Measurements from ENCODE around the gene CASKIN2. TPM values are rescaled to one million over a fixed set of nuclear protein-coding genes. Genes with fewer than 3 reads are reported as not detected.
"Not testable (repeated sequence)": the region's sequence is repeated elsewhere in the genome, so short reads cannot be mapped to it uniquely, and the experiment has no call there.

The CASKIN2 gene
- total and polyA plus RNA-seq, 4 donors = 4.0 to 63.4 (median 35.2) TPM

- 85% methylated on average over 16 of the region's 16 CpGs for WGBS, 2 donors
- H3K4me3 ChIP-seq (ENCODE audit: low read length in 2 of 2) = no peak overlapping the region
- H3K36me3 ChIP-seq (ENCODE audit: control insufficient read depth in 1 of 2, insufficient read depth in 2 of 2, low read length in 1 of 2) = no peaks in the 10 kb centered on the region
- H3K4me1 ChIP-seq (ENCODE audit: control insufficient read depth in 1 of 2, insufficient read depth in 2 of 2, low read length in 2 of 2) = no peaks in the 10 kb centered on the region
- H3K27me3 ChIP-seq (ENCODE audit: control insufficient read depth in 1 of 2, insufficient read depth in 2 of 2, low read length in 1 of 2) = no peaks in the 10 kb centered on the region
- no peak for ATAC-seq (ENCODE audit: low FRiP score)
- intact Hi-C loops (cut with DNase I) = no loop called here
- no peaks in the 10 kb centered on the region for H3K9me3 ChIP-seq (ENCODE audit: control insufficient read depth, low read length)
- H3K27ac ChIP-seq (ENCODE audit: low read depth in 1 of 2, low read length in 2 of 2) = no peak overlapping the region
- no peak for DNase-seq
Measured at GRCh38 chr17:75482098-75482942, 33.0 kb downstream of the CASKIN2 start.

- Histone ChIP-seq H3K27ac (ENCODE audit: low read depth in 1 of 2, low read length in 2 of 2) (no peak overlapping the region), H3K36me3 (ENCODE audit: control insufficient read depth in 1 of 2, insufficient read depth in 2 of 2, low read length in 1 of 2) (no peaks in the 10 kb centered on the region), H3K4me3 (ENCODE audit: low read length in 2 of 2) (no peak overlapping the region), H3K27me3 (ENCODE audit: control insufficient read depth in 1 of 2, insufficient read depth in 2 of 2, low read length in 1 of 2) (no peaks in the 10 kb centered on the region), H3K4me1 (ENCODE audit: control insufficient read depth in 1 of 2, insufficient read depth in 2 of 2, low read length in 2 of 2) (no peaks in the 10 kb centered on the region), H3K9me3 (ENCODE audit: control insufficient read depth, low read length) (no peaks in the 10 kb centered on the region)
- no peak for DNase-seq
- intact Hi-C loops (cut with DNase I) = no loop called here
- WGBS, 2 donors = 80 to 86% methylated on average over 13 of the region's 13 CpGs
- no peak for ATAC-seq (ENCODE audit: low FRiP score)
Measured at GRCh38 chr17:75481194-75482068, 33.9 kb downstream of the CASKIN2 start.

- WGBS, 2 donors = 92 to 94% methylated on average over 6 of the region's 6 CpGs
- intact Hi-C loops (cut with DNase I) = no loop called here
Measured at GRCh38 chr17:75480281-75480680, 35.1 kb downstream of the CASKIN2 start.

GRCh38 chr17:75478508-75478907, 36.8 kb downstream of the CASKIN2 start:
- ATAC-seq (ENCODE audit: low FRiP score) = no peak
- no peak overlapping the region for H3K4me3 ChIP-seq (ENCODE audit: low read length in 2 of 2)
- H3K4me1 ChIP-seq (ENCODE audit: control insufficient read depth in 1 of 2, insufficient read depth in 2 of 2, low read length in 2 of 2) = no peaks in the 10 kb centered on the region
- no peaks in the 10 kb centered on the region for H3K9me3 ChIP-seq (ENCODE audit: control insufficient read depth, low read length)
- H3K36me3 ChIP-seq (ENCODE audit: control insufficient read depth in 1 of 2, insufficient read depth in 2 of 2, low read length in 1 of 2) = no peaks in the 10 kb centered on the region
- DNase-seq = no peak
- intact Hi-C loops (cut with DNase I) = loop anchor here (5.0 to 10.0 kb wide), 2 partner anchors 36 to 54 kb away; no protein-coding TSS in a partner anchor
- no peaks in the 10 kb centered on the region for H3K27me3 ChIP-seq (ENCODE audit: control insufficient read depth in 1 of 2, insufficient read depth in 2 of 2, low read length in 1 of 2)
- H3K27ac ChIP-seq (ENCODE audit: low read depth in 1 of 2, low read length in 2 of 2) = no peak overlapping the region
- 63 to 67% methylated on average over 7 of the region's 7 CpGs for WGBS, 2 donors

More at GRCh38 chr17:75480281-75480680, 35.1 kb downstream of the CASKIN2 start:
- Histone ChIP-seq H3K9me3 (ENCODE audit: control insufficient read depth, low read length) (no peaks in the 10 kb centered on the region), H3K27ac (ENCODE audit: low read depth in 1 of 2, low read length in 2 of 2) (no peak overlapping the region), H3K36me3 (ENCODE audit: control insufficient read depth in 1 of 2, insufficient read depth in 2 of 2, low read length in 1 of 2) (no peaks in the 10 kb centered on the region), H3K27me3 (ENCODE audit: control insufficient read depth in 1 of 2, insufficient read depth in 2 of 2, low read length in 1 of 2) (no peaks in the 10 kb centered on the region), H3K4me3 (ENCODE audit: low read length in 2 of 2) (no peak overlapping the region), H3K4me1 (ENCODE audit: control insufficient read depth in 1 of 2, insufficient read depth in 2 of 2, low read length in 2 of 2) (no peaks in the 10 kb centered on the region)
- ATAC-seq (ENCODE audit: low FRiP score) = no peak
- peak; percentile 40 to 55 for DNase-seq

GRCh38 chr17:75477490-75477862, 37.9 kb downstream of the CASKIN2 start:
- H3K36me3 ChIP-seq (ENCODE audit: control insufficient read depth in 1 of 2, insufficient read depth in 2 of 2, low read length in 1 of 2); H3K4me1 ChIP-seq (ENCODE audit: control insufficient read depth in 1 of 2, insufficient read depth in 2 of 2, low read length in 2 of 2); ATAC-seq (ENCODE audit: low FRiP score); H3K27me3 ChIP-seq (ENCODE audit: control insufficient read depth in 1 of 2, insufficient read depth in 2 of 2, low read length in 1 of 2); H3K4me3 ChIP-seq (ENCODE audit: low read length in 2 of 2); H3K9me3 ChIP-seq (ENCODE audit: control insufficient read depth, low read length): not testable (repeated sequence)
- H3K27ac ChIP-seq (ENCODE audit: low read depth in 1 of 2, low read length in 2 of 2) = peak overlapping the region in 1 of 2 donors; percentile 30
- 86 to 87% methylated on average over 11 of the region's 11 CpGs for WGBS, 2 donors
- intact Hi-C loops (cut with DNase I) = loop anchor here (5.0 to 10.0 kb wide), 2 partner anchors 35 to 53 kb away; no protein-coding TSS in a partner anchor
- DNase-seq = peak in 1 of 2 donors; percentile 55

- no peaks in the 10 kb centered on the region for H3K27me3 ChIP-seq (ENCODE audit: control insufficient read depth in 1 of 2, insufficient read depth in 2 of 2, low read length in 1 of 2)
- H3K36me3 ChIP-seq (ENCODE audit: control insufficient read depth in 1 of 2, insufficient read depth in 2 of 2, low read length in 1 of 2) = no peaks in the 10 kb centered on the region
- H3K9me3 ChIP-seq (ENCODE audit: control insufficient read depth, low read length) = no peaks in the 10 kb centered on the region
- DNase-seq (no peak), ATAC-seq (ENCODE audit: low FRiP score) (no peak)
- no peak overlapping the region for H3K4me3 ChIP-seq (ENCODE audit: low read length in 2 of 2)
- WGBS, 2 donors = 46% methylated on average over 11 of the region's 11 CpGs
- H3K4me1 ChIP-seq (ENCODE audit: control insufficient read depth in 1 of 2, insufficient read depth in 2 of 2, low read length in 2 of 2) = no peaks in the 10 kb centered on the region
- peak overlapping the region in 1 of 2 donors; percentile 30 for H3K27ac ChIP-seq (ENCODE audit: low read depth in 1 of 2, low read length in 2 of 2)
- intact Hi-C loops (cut with DNase I) = loop anchor here (5.0 to 10.0 kb wide), 2 partner anchors 35 to 52 kb away; no protein-coding TSS in a partner anchor
Measured at GRCh38 chr17:75476752-75477489, 38.4 kb downstream of the CASKIN2 start.

GRCh38 chr17:75476271-75476671, 39.1 kb downstream of the CASKIN2 start:
- Histone ChIP-seq H3K27me3 (ENCODE audit: control insufficient read depth in 1 of 2, insufficient read depth in 2 of 2, low read length in 1 of 2) (no peaks in the 10 kb centered on the region), H3K4me3 (ENCODE audit: low read length in 2 of 2) (no peak overlapping the region), H3K27ac (ENCODE audit: low read depth in 1 of 2, low read length in 2 of 2) (peak overlapping the region in 1 of 2 donors; percentile 86), H3K9me3 (ENCODE audit: control insufficient read depth, low read length) (no peaks in the 10 kb centered on the region), H3K36me3 (ENCODE audit: control insufficient read depth in 1 of 2, insufficient read depth in 2 of 2, low read length in 1 of 2) (no peaks in the 10 kb centered on the region), H3K4me1 (ENCODE audit: control insufficient read depth in 1 of 2, insufficient read depth in 2 of 2, low read length in 2 of 2) (no peaks in the 10 kb centered on the region)
- intact Hi-C loops (cut with DNase I) = loop anchor here (5.0 to 10.0 kb wide), 2 partner anchors 34 to 51 kb away; no protein-coding TSS in a partner anchor
- peak; percentile 67 for ATAC-seq (ENCODE audit: low FRiP score)
- DNase-seq = peak in 1 of 2 donors; percentile 72
- WGBS, 2 donors = 3 to 5% methylated on average over 8 of the region's 8 CpGs

- intact Hi-C loops (cut with DNase I) = loop anchor here (5.0 to 10.0 kb wide), 2 partner anchors 34 to 51 kb away; no protein-coding TSS in a partner anchor
- DNase-seq = no peak
- no peak overlapping the region for H3K4me3 ChIP-seq (ENCODE audit: low read length in 2 of 2)
- H3K27ac ChIP-seq (ENCODE audit: low read depth in 1 of 2, low read length in 2 of 2) = peak overlapping the region in 1 of 2 donors; percentile 86
- no peaks in the 10 kb centered on the region for H3K27me3 ChIP-seq (ENCODE audit: control insufficient read depth in 1 of 2, insufficient read depth in 2 of 2, low read length in 1 of 2)
- WGBS, 2 donors = 0 to 5% methylated on average over 3 of the region's 3 CpGs
- no peaks in the 10 kb centered on the region for H3K36me3 ChIP-seq (ENCODE audit: control insufficient read depth in 1 of 2, insufficient read depth in 2 of 2, low read length in 1 of 2)
- ATAC-seq (ENCODE audit: low FRiP score) = peak; percentile 66
- no peaks in the 10 kb centered on the region for H3K9me3 ChIP-seq (ENCODE audit: control insufficient read depth, low read length)
- no peaks in the 10 kb centered on the region for H3K4me1 ChIP-seq (ENCODE audit: control insufficient read depth in 1 of 2, insufficient read depth in 2 of 2, low read length in 2 of 2)
Measured at GRCh38 chr17:75475851-75476250, 39.5 kb downstream of the CASKIN2 start.

Data from aorta (tissue), 5 donors.